ENCODE measurements around the gene UBE2S. TPM values are rescaled to one million over a fixed set of nuclear protein-coding genes. Genes with fewer than 3 reads are reported as not detected.
"Not testable (repeated sequence)": the region's sequence is repeated elsewhere in the genome, so short reads cannot be mapped to it uniquely, and the experiment has no call there.

Gene UBE2S
- total RNA-seq, 1 donor from 2014 or later = 82.6 TPM

DNA sequence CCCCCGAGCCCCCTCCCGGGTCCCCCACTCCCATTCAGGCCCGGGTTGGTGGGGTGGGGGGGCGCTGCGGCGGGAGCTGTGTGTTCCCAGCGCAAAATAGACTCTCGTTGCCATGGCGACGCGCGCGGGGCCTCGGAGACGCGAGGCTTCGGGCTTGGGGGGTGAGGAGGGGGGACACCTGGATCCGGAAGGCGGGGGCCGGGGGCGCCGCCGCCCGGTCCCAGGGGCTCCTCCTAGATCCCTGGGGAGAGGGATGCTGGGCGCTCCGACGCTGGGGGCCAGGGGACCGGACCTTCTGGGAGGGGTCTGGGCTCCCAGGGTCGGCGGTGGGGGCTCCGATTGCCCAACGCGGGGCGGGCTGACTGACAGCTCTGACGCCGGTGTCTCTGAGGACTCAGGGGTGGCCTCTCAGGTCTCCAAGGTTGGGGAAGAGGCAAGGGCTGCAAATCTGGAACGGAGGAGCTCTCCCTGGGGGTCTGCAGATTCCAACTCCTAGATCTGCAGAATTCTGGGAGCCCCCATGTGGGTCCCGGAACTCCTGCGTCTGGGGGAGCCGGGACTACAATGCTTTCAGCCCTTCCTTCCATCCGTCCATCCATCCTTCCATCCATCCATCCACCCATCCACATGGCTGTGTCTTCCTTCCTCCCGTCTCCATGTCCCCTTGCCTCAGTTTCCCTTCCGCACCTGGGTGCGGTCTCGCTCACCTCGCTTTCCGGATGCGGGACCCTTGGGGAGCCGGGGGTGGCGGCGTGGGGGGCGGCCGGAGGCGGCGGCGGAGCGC lies 44.6 kb upstream of the UBE2S start:
- intact Hi-C loops (cut with DNase I) = no loop called here
- Histone ChIP-seq H3K27me3 (peaks cover 19% of the 10 kb centered on the region), H3K27ac (no peak overlapping the region), H3K36me3 (peaks cover 0 to 7% of the 10 kb centered on the region in 2 donors), H3K9me3 (no peaks in the 10 kb centered on the region), H3K4me1 (peaks cover 0 to 11% of the 10 kb centered on the region in 2 donors), H3K4me3 (peak overlapping the region; percentile 16)
- TF ChIP-seq, protein P1, sequence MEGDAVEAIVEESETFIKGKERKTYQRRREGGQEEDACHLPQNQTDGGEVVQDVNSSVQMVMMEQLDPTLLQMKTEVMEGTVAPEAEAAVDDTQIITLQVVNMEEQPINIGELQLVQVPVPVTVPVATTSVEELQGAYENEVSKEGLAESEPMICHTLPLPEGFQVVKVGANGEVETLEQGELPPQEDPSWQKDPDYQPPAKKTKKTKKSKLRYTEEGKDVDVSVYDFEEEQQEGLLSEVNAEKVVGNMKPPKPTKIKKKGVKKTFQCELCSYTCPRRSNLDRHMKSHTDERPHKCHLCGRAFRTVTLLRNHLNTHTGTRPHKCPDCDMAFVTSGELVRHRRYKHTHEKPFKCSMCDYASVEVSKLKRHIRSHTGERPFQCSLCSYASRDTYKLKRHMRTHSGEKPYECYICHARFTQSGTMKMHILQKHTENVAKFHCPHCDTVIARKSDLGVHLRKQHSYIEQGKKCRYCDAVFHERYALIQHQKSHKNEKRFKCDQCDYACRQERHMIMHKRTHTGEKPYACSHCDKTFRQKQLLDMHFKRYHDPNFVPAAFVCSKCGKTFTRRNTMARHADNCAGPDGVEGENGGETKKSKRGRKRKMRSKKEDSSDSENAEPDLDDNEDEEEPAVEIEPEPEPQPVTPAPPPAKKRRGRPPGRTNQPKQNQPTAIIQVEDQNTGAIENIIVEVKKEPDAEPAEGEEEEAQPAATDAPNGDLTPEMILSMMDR (IDR thresholded peaks at IDR 0.05) = no peak
- no peak for DNase-seq (ENCODE audit: low spot score in 2 of 2)

DNA sequence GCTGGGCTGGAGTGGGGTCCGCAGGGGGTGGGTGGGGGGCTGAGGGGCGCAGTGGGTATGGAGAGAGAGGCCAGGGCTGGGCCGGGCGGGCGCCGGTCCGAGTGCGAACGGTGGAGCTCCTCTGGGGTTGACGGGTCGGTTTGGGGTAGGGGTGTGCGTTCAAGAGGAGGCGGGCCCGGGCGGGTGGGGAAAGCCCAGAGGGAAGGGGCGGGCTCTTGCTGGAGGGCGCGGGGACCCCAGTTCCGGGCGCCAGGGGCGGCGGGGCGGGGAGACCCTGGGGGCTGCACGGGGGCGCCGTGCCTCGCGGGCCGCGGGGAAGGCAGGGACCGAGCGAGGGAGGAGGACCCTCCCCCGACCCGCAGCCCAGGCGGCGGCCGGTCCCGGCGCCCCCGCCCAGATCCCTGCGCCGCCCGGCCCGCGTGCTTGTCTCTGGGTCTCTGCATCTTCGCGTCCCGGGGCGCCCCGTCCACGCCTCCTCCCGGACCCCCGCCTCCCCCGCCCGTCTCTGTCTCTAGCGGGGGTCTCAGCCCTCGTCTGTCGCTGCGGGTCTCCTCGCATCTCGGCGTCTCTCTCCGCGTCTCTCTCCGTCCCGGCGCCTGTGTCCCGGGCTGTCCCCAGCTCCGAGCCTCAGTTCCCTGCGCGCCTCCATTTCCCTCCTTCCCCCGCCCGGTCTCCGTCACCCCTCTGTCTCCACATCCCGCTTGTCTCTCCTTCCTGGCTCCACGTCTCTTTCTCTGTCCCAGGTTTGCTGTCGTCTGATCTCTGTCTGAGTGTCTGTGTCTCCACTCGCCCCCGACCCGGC lies 43.8 kb upstream of the UBE2S start:
- DNase-seq (ENCODE audit: low spot score in 2 of 2) = no peak
- H3K27me3 ChIP-seq = peaks cover 19% of the 10 kb centered on the region
- H3K4me3 ChIP-seq = peak overlapping the region; percentile 9 to 16
- TF ChIP-seq, protein P1 (IDR thresholded peaks at IDR 0.05) = no peak
- H3K9me3 ChIP-seq = no peaks in the 10 kb centered on the region
- peaks cover 0 to 11% of the 10 kb centered on the region in 2 donors for H3K4me1 ChIP-seq
- H3K36me3 ChIP-seq = peaks cover 0 to 7% of the 10 kb centered on the region in 2 donors
- intact Hi-C loops (cut with DNase I) = no loop called here
- no peak overlapping the region for H3K27ac ChIP-seq

DNA sequence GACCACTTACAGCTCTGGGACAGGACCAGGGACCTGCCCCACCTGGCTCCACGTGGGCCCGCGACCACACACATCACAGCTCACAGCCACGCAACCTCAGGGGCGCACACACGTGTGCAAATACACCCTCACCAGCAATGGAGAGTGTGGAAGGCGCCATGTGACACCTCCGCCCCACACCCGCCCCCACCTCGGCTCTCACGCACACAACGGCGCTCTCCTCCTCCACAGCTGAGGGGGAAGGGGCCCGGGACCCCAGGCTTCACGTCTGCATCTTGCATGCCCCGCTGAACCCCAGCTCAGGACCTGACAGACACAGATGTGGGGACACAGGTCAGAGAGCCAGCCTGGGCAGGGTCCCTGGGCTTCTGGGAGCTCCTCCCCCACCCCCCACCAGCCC lies 41.9 kb upstream of the UBE2S start:
- no peak for DNase-seq (ENCODE audit: low spot score in 2 of 2)
- Histone ChIP-seq H3K9me3 (no peaks in the 10 kb centered on the region), H3K36me3 (no peaks in the 10 kb centered on the region), H3K27ac (no peak overlapping the region), H3K4me3 (no peak overlapping the region), H3K27me3 (peaks cover 19% of the 10 kb centered on the region), H3K4me1 (peaks cover 0 to 11% of the 10 kb centered on the region in 2 donors)
- TF ChIP-seq, protein P1 (IDR thresholded peaks at IDR 0.05) = no peak
- intact Hi-C loops (cut with DNase I) = no loop called here

DNA sequence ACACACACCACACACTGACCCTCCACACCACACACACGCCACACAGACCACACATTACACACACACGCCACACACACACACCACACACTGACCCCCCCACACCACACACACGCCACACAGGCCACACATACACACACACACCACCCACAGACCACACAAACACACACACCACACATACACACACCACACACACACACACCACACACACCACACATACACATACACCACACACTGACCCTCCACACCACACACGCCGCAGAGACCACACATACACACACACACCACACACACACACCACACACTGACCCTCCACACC lies 40.5 kb upstream of the UBE2S start:
- H3K4me3 ChIP-seq; H3K36me3 ChIP-seq; DNase-seq (ENCODE audit: low spot score in 2 of 2); intact Hi-C loops (cut with DNase I); H3K9me3 ChIP-seq; H3K27ac ChIP-seq: not testable (repeated sequence)
- Histone ChIP-seq H3K4me1 (peaks cover 0 to 11% of the 10 kb centered on the region in 2 donors), H3K27me3 (peaks cover 18% of the 10 kb centered on the region)

DNA sequence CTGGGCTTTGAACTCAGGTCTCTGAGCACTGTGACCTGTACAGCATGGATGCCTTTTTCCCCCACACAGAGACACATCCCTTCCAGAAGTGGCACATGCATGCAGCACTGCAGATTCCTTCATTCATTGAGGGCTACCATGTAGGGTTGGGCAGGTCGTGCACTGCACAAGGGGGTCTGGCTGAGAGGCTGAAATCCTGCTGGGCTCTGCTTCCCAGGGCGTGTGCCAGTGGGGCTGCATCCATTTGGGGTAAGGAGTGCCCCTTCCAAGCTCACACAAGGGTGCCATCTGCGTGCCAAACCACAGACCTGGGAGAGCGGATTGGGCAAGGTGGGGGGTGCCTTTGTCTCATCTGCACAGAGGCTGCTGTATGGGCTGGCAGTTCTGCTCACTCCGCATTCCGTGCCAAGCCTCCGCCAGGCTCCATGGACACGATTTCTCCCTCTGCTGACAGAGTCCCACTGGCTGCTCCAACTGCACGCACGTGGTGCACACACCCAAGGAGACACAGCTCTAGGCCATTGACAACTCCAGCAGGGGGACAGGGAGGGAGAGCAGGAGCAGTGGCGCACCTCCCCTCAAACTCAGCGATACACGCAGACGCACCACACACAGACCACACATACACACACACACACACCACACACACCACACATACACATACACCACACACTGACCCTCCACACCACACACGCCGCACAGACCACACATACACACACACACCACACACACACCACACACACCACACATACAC lies 40.0 kb upstream of the UBE2S start:
- peaks cover 0 to 11% of the 10 kb centered on the region in 2 donors for H3K4me1 ChIP-seq
- intact Hi-C loops (cut with DNase I) = no loop called here
- no peak overlapping the region for H3K4me3 ChIP-seq
- no peak overlapping the region for H3K27ac ChIP-seq
- DNase-seq (ENCODE audit: low spot score in 2 of 2) = no peak
- TF ChIP-seq, protein P1 (IDR thresholded peaks at IDR 0.05) = no peak
- H3K36me3 ChIP-seq = no peaks in the 10 kb centered on the region
- H3K9me3 ChIP-seq = no peaks in the 10 kb centered on the region
- H3K27me3 ChIP-seq = peaks cover 13% of the 10 kb centered on the region

All from ascending aorta (tissue), 2 donors.